Right lobe of liver (tissue), 6 donors: ENCODE results near the gene FOXP1. TPM values are rescaled to one million over a fixed set of nuclear protein-coding genes. Genes with fewer than 3 reads are reported as not detected.

Source experiments
- ATAC-seq, 4 donors: fragments of 200-7000 bp; cut with Tn5 transposase; one replicate each; pipeline ENCODE4 v1.9.1; 2020; ENCODE audit warnings: mild to moderate bottlenecking in 4 of 4, moderate library complexity in 4 of 4
- DNase-seq, 3 donors: peaks; one replicate each; pipeline ENCODE4 v3.0.0-alpha.2; 2020
- H3K27ac ChIP-seq, 3 donors: fragments of 200-600 bp; one replicate each; pipeline ENCODE4 v1.8.0; 2022
- H3K27me3 ChIP-seq, 2 donors: fragments of 200-600 bp; one replicate each; pipeline ENCODE4 v1.8.0; 2022
- H3K36me3 ChIP-seq, 4 donors: fragments of 200-600 bp; sonication (generic) in 1 of 4; one replicate each; pipeline versions ENCODE4 v1.5.1 to v1.8.0; 2017 to 2022; ENCODE audit warnings: control low read depth in 1 of 4
- H3K4me1 ChIP-seq, 4 donors: fragments of 200-600 bp; sonication (generic) in 1 of 4; one replicate each; pipeline versions ENCODE4 v1.5.1 to v1.8.0; 2017 to 2022; ENCODE audit warnings: control low read depth in 1 of 4
- H3K4me3 ChIP-seq, 3 donors: fragments of 200-600 bp; one replicate each; pipeline ENCODE4 v1.8.0; 2022
- H3K9me3 ChIP-seq, 4 donors: fragments of 200-600 bp; sonication (generic) in 1 of 4; one replicate each; pipeline versions ENCODE4 v1.5.1 to v1.8.0; 2017 to 2022; ENCODE audit warnings: control low read depth in 1 of 4
- CTCF ChIP-seq, 4 donors: fragments of 200-600 bp in 3 of 4; fragments of 450-650 bp in 1 of 4; IDR thresholded peaks; one replicate each; pipeline versions ENCODE4 v1.5.1 to v1.8.0; 2016 to 2022; ENCODE audit warnings: antibody characterized with exemption in 4 of 4, mild to moderate bottlenecking in 2 of 4
- POLR2A ChIP-seq: fragments of 450-650 bp; IDR thresholded peaks from one replicate; pipeline ENCODE4 v1.6.1; 2017; ENCODE audit warnings: antibody characterized with exemption, mild to moderate bottlenecking
- WGBS: methylation state at CpG from one replicate; pipeline ENCODE4 v1.1.6; 2018; ENCODE audit warnings: low coverage, low lambda C conversion rate; ENCODE audit not compliant: insufficient coverage; ENCODE audit errors: missing lambda C conversion rate; 5-methylcytosine and 5-hydroxymethylcytosine counted together
- intact Hi-C, 2 donors: fragments of 100-400 bp; cut with DNase I; formaldehyde crosslinking; loops; one replicate each; pipeline versions ENCODE4 v1.11.2 to v1.14.1; 2022
- total RNA-seq, 6 experiments: library from RNA; depleted of rRNA in 2 of 6; stranded (reverse); fragments of >200 nt in 2 of 6; fragmentation: NEBNext Ultra II Directional in 3 of 6; extraction: Animal tissue kit (Norgen Biotek cat#: 25700) in 3 of 6; gene quantifications; one replicate each; pipeline versions ENCODE4 v1.1.0 to v1.2.4, GENCODE V29; 2016 to 2023
- donor health status: DM: no; HTN: yes; CAD: no.
- donor health status: DM: no; HTN: no; CAD: no.
- donor health status: DM: no; HTN: no; CAD: no.
- donor health status: DM: no; HTN: yes; CAD: no.
- donor health status: DM: no; HTN: yes; CAD: no.

Gene FOXP1
- total RNA-seq, 6 experiments from 2014 or later: 26.7 to 47.7 (median 35.2) TPM

DNA sequence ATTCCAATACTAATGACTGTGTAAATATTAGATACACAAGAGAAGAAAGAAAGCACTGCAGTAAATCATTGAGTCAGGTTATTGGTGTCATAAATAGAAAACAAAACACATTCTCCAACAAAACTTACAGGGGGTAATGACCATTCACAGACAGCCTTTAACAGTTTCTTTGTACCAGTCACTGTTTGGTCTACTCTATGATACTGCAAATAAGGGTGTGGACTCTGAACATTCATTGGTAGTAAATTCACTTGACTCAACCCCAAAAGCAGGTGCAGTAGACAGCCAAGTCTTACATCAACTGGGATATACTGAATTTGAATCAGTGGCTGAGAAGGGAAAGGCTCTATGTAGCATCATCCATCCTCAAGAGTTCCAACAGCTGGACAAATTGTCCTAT, 463.5 kb downstream of the FOXP1 start:
- peak; percentile 55 to 79 (median 64) for ATAC-seq
- Histone ChIP-seq H3K36me3 (no peaks in the 10 kb centered on the region), H3K4me1 (peaks cover 0 to 3% (median 0%) of the 10 kb centered on the region in 4 donors), H3K4me3 (no peak overlapping the region), H3K9me3 (no peaks in the 10 kb centered on the region), H3K27ac (no peak overlapping the region), H3K27me3 (no peaks in the 10 kb centered on the region)
- no peak for DNase-seq
- intact Hi-C loops: no loop called here
- no peak for TF ChIP-seq CTCF (IDR thresholded peaks at IDR 0.05)
- TF ChIP-seq POLR2A: no peak

DNA sequence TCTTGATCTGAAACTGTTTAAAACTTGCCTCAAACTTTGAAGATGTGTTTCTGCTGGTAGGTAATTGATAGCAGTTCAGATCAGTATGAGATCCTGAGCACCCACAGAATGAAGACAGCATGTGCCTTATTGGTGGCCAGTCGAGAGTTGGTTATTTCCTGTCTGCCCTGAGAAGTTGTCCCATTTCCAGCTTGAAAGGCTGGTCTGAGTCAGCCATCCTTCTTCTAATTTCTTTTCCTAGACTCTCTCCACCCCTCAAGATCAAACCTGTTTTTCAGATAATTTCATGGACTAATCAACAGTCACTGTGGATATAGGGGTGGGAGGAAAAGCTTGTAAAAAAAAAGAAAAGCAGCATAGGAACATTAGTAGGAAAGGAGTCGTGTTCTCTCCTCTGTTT, 464.4 kb downstream of the FOXP1 start:
- whole genome bisulfite sequencing: 68% methylated on average over 2 of the region's 2 CpGs
- DNase-seq (no peak), ATAC-seq (no peak)
- H3K27me3 ChIP-seq: no peaks in the 10 kb centered on the region
- H3K4me3 ChIP-seq: no peak overlapping the region
- H3K4me1 ChIP-seq: no peaks in the 10 kb centered on the region
- intact Hi-C loops: no loop called here
- no peak overlapping the region for H3K27ac ChIP-seq
- no peaks in the 10 kb centered on the region for H3K9me3 ChIP-seq
- TF ChIP-seq CTCF (IDR thresholded peaks at IDR 0.05): no peak
- no peak for TF ChIP-seq POLR2A
- no peaks in the 10 kb centered on the region for H3K36me3 ChIP-seq

- DNase-seq: no peak
- Histone ChIP-seq H3K36me3 (no peaks in the 10 kb centered on the region), H3K4me1 (no peaks in the 10 kb centered on the region), H3K4me3 (no peak overlapping the region), H3K27me3 (no peaks in the 10 kb centered on the region), H3K27ac (no peak overlapping the region), H3K9me3 (no peaks in the 10 kb centered on the region)
- no peak for TF ChIP-seq POLR2A
- TF ChIP-seq CTCF (IDR thresholded peaks at IDR 0.05): no peak
- ATAC-seq: no peak
- intact Hi-C loops: no loop called here
- 93% methylated on average over 4 of the region's 4 CpGs for WGBS
Measured at GRCh38 chr3:71118436-71118835, 465.1 kb downstream of the FOXP1 start.

DNA sequence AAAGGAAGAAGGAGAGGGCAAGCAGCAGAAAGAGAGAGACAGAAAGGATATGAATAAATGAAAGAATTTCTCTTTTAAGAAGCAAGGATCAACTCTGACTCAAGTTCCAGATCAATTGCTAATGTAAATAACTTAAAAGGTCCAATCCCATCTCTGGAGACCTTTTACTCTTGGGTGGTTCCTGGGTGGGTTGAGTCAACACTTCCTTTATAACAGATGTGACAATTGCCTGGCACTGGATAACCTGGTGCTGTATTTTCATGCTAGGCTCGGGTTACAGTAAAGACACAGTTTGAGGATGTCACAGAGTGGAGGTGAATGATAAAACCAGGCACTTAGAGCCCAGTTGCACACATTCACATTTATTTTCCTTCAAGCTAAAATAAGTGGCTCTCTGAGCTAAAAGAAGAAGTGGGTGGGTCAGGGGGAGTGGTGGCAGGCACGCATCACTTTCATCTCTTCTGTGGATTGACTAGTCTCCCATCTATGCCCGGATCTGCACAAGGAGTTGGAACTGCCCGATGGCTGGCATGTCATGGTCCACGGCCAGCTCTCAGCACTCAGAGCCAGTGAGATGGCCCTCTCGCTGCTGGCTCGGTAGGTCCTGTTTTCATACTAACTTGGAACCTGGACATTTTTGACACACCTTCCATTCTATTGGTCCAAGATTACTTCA, 465.8 kb downstream of the FOXP1 start:
- ATAC-seq: no peak

More for the DNA sequence above, 465.8 kb downstream of the FOXP1 start:
- Histone ChIP-seq H3K36me3 (no peaks in the 10 kb centered on the region), H3K27ac (no peak overlapping the region), H3K4me1 (peaks cover 0 to 7% (median 0%) of the 10 kb centered on the region in 4 donors), H3K9me3 (no peaks in the 10 kb centered on the region), H3K4me3 (no peak overlapping the region), H3K27me3 (no peaks in the 10 kb centered on the region)
- TF ChIP-seq POLR2A (no peak), CTCF (IDR thresholded peaks at IDR 0.05) (no peak)
- DNase-seq: no peak
- WGBS: 85% methylated on average over 4 of the region's 7 CpGs
- intact Hi-C loops: no loop called here
